Body of pancreas (tissue), 4 donors: ENCODE measurements around the gene RSRC1. TPM values are rescaled to one million over a fixed set of nuclear protein-coding genes. Genes with fewer than 3 reads are reported as not detected.
"Not testable (repeated sequence)": the region's sequence is repeated elsewhere in the genome, so short reads cannot be mapped to it uniquely, and the experiment has no call there.

Experiments used
- ATAC-seq: fragments of 150-250 bp; one replicate; pipeline ENCODE4 v1.9.1; 2016
- DNase-seq, 4 donors: peaks; one replicate each; pipeline ENCODE4 v3.0.0-alpha.2; 2019
- H3K27ac ChIP-seq, 4 donors: fragments of 200-600 bp; sonication (generic); 1 replicate in 3 of 4; 2 replicates in 1 of 4; pipeline versions ENCODE4 v1.5.1 to v1.6.1; 2016 to 2019; ENCODE audit warnings: mild to moderate bottlenecking in 1 of 4, mixed read lengths in 1 of 4, moderate library complexity in 1 of 4
- H3K27me3 ChIP-seq, 2 donors: fragments of 200-600 bp; sonication (generic); one replicate each; pipeline ENCODE4 v1.6.0; 2016; ENCODE audit warnings: mild to moderate bottlenecking in 1 of 2
- H3K36me3 ChIP-seq, 2 donors: fragments of 200-600 bp; sonication (generic); replicated peaks in 1 of 2; 2 replicates each; pipeline ENCODE4 v1.5.1; 2016; ENCODE audit warnings: low read depth in 2 of 2; ENCODE audit not compliant: insufficient read depth in 1 of 2
- H3K4me1 ChIP-seq: fragments of 200-600 bp; sonication (generic); one replicate; pipeline ENCODE4 v1.6.0; 2016
- H3K4me3 ChIP-seq, 2 donors: fragments of 200-600 bp; sonication (generic); 1 replicate in 1 of 2; 2 replicates in 1 of 2; pipeline ENCODE4 v1.5.1; 2016 to 2019
- H3K9me3 ChIP-seq, 3 donors: fragments of 200-600 bp; sonication (generic); 1 replicate in 2 of 3; 2 replicates in 1 of 3; pipeline ENCODE4 v1.5.1; 2016
- CTCF ChIP-seq, 7 experiments: fragments of 450-650 bp in 4 of 7; fragments of 200-600 bp in 3 of 7; sonication (generic) in 3 of 7; IDR thresholded peaks; one replicate each; pipeline ENCODE4 v1.5.1; 2016 to 2019; ENCODE audit warnings: antibody characterized with exemption in 7 of 7
- POLR2A ChIP-seq, 3 donors: fragments of 450-650 bp; IDR thresholded peaks; one replicate each; pipeline ENCODE4 v1.6.1; 2016; ENCODE audit warnings: antibody characterized with exemption in 3 of 3, mild to moderate bottlenecking in 2 of 3
- WGBS, 2 donors: methylation state at CpG; one replicate each; pipeline ENCODE4 v1.1.5; 2017; 5-methylcytosine and 5-hydroxymethylcytosine counted together
- intact Hi-C: fragments of 100-400 bp; cut with DNase I; formaldehyde crosslinking; loops from one replicate; pipeline ENCODE4 v1.15.1; 2023
- total RNA-seq, 2 donors: library from RNA; depleted of rRNA; stranded (reverse); fragments of >200 nt; gene quantifications; one replicate each; pipeline ENCODE4 v1.1.0, GENCODE V29; 2016

Gene RSRC1
- total RNA-seq, 2 donors from 2014 or later: 18.5 to 21.5 TPM

GRCh38 chr3:158532099-158532734, 422.3 kb downstream of the RSRC1 start:
- no peak for DNase-seq
- intact Hi-C loops: no loop called here
- Histone ChIP-seq H3K27me3 (no peaks in the 10 kb centered on the region), H3K36me3 (no peaks in the 10 kb centered on the region), H3K9me3 (no peaks in the 10 kb centered on the region), H3K27ac (no peak overlapping the region), H3K4me3 (no peak overlapping the region), H3K4me1 (no peaks in the 10 kb centered on the region)
- TF ChIP-seq CTCF (IDR thresholded peaks at IDR 0.05): peak in 5 of 7 experiments; percentile 14 to 32 (median 24)
- no peak for TF ChIP-seq POLR2A (IDR thresholded peaks at IDR 0.05)
- no peak for ATAC-seq

DNA sequence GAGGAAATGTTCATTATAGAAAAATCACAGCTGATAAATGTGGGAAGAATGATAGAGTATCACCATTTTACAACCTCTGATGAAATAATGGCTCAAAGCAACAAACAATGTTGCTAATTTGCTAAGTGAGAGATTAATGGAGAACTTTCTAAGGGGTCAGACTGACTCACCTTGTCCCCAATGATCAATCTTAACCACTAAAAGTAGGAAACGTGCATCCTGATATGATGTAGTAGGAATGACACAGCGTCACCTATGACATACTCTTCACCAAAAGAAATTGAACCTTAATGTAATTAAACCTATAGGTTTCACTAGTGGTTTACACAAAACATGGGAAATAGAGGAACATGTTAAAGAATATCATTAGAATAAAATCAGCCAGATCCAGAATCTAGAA, 426.0 kb downstream of the RSRC1 start:
- DNase-seq (no peak), ATAC-seq (no peak)
- Histone ChIP-seq H3K36me3 (no peaks in the 10 kb centered on the region), H3K9me3 (no peaks in the 10 kb centered on the region), H3K4me3 (no peak overlapping the region), H3K4me1 (no peaks in the 10 kb centered on the region), H3K27me3 (no peaks in the 10 kb centered on the region), H3K27ac (no peak overlapping the region)
- intact Hi-C loops: no loop called here
- WGBS, 2 donors: 65 to 68% methylated on average over 2 of the region's 2 CpGs
- TF ChIP-seq CTCF (IDR thresholded peaks at IDR 0.05) (no peak), POLR2A (IDR thresholded peaks at IDR 0.05) (no peak)

- peak; percentile 15 to 45 (median 38) for DNase-seq
These were observed 429.6 kb downstream of the RSRC1 start for GRCh38 chr3:158539414-158540014.

GRCh38 chr3:158540066-158540465, 430.2 kb downstream of the RSRC1 start:
- no peaks in the 10 kb centered on the region for H3K9me3 ChIP-seq
- intact Hi-C loops: no loop called here
- H3K4me1 ChIP-seq: no peaks in the 10 kb centered on the region
- no peak overlapping the region for H3K4me3 ChIP-seq
- H3K36me3 ChIP-seq: no peaks in the 10 kb centered on the region
- TF ChIP-seq POLR2A (IDR thresholded peaks at IDR 0.05): no peak
- no peak for TF ChIP-seq CTCF (IDR thresholded peaks at IDR 0.05)
- no peak overlapping the region for H3K27ac ChIP-seq
- DNase-seq: no peak
- ATAC-seq: no peak
- 92 to 95% methylated on average over 1 of the region's 1 CpG for WGBS, 2 donors
- H3K27me3 ChIP-seq: no peaks in the 10 kb centered on the region

More at GRCh38 chr3:158539414-158540014, 429.6 kb downstream of the RSRC1 start:
- no peak for ATAC-seq
- intact Hi-C loops: no loop called here
- no peaks in the 10 kb centered on the region for H3K4me1 ChIP-seq
- H3K36me3 ChIP-seq: no peaks in the 10 kb centered on the region
- H3K4me3 ChIP-seq: no peak overlapping the region
- no peak overlapping the region for H3K27ac ChIP-seq
- 75 to 76% methylated on average over 3 of the region's 3 CpGs for WGBS, 2 donors
- TF ChIP-seq CTCF (IDR thresholded peaks at IDR 0.05) (peak in 6 of 7 experiments; percentile 31 to 41 (median 34)), POLR2A (IDR thresholded peaks at IDR 0.05) (no peak)
- no peaks in the 10 kb centered on the region for H3K27me3 ChIP-seq
- no peaks in the 10 kb centered on the region for H3K9me3 ChIP-seq

DNA sequence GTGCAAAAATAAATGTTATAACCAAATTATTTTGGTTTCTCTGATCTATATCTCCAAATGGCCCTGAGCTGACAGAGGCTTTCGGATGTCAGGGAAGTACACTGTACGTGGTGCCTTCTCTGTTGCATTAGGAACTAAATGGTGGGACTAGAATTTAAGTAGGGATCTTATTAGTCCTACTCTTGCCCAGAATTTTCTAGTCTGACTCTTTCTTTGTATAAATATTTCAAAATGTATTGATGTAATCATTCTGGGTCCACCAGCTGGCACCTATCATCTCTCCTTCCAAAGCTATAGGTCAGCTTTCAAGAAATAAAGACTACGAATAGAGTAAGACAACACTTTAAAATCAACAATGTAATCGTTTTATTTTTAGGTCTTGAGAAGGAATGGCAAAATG, 438.8 kb downstream of the RSRC1 start:
- Histone ChIP-seq H3K9me3 (no peaks in the 10 kb centered on the region), H3K27me3 (no peaks in the 10 kb centered on the region), H3K4me3 (no peak overlapping the region), H3K36me3 (no peaks in the 10 kb centered on the region), H3K4me1 (no peaks in the 10 kb centered on the region), H3K27ac (no peak overlapping the region)
- ATAC-seq (no peak), DNase-seq (no peak)
- WGBS, 2 donors: 75 to 77% methylated on average over 4 of the region's 4 CpGs
- no peak for TF ChIP-seq CTCF (IDR thresholded peaks at IDR 0.05)
- TF ChIP-seq POLR2A (IDR thresholded peaks at IDR 0.05): no peak
- intact Hi-C loops: no loop called here

DNA sequence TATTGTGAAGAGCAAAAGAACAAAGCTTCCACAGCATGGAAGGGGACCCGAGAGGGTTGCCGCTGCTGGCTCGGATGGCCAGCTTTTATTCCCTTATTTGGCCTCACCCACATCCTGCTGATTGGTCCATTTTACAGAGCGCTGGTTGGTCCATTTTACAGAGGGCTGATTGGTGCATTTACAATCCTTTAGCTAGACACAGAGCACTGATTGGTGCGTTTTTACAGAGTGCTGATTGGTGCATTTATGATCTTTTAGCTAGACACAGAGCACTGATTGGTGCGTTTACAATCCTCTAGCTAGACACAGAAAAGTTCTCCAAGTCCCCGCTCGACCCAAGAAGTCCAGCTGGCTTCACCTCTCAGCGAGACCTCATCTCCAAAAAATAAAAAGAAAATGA, 440.0 kb downstream of the RSRC1 start:
- DNase-seq, ATAC-seq, intact Hi-C loops, H3K36me3 ChIP-seq, H3K27ac ChIP-seq, H3K4me1 ChIP-seq, H3K9me3 ChIP-seq, H3K27me3 ChIP-seq, H3K4me3 ChIP-seq: not testable (repeated sequence)
- 95 to 97% methylated on average over 9 of the region's 9 CpGs for WGBS, 2 donors
